Frontal cortex (tissue), 4 donors: ENCODE data around the gene ADAM33. TPM values are rescaled to one million over a fixed set of nuclear protein-coding genes. Genes with fewer than 3 reads are reported as not detected.

Experiments
- DNase-seq, 2 donors: peaks; one replicate each; pipeline ENCODE4 v3.0.0; 2012; ENCODE audit warnings: low spot score in 2 of 2
- FAIRE-seq: peaks from 2 replicates; lab custom pipeline; 2012; peaks lifted over from hg19 to GRCh38; lab: Jason Lieb, UNC
- total RNA-seq: library from RNA; depleted of rRNA; stranded (reverse); fragments of >200 nt; gene quantifications from one replicate; pipeline ENCODE4 v1.2.3, GENCODE V29; 2014
- donor health status: control.
- donor health status: control.
- donor health status: control.

The ADAM33 gene
- total RNA-seq, 1 donor from 2014 or later, result 2.4 TPM

DNA sequence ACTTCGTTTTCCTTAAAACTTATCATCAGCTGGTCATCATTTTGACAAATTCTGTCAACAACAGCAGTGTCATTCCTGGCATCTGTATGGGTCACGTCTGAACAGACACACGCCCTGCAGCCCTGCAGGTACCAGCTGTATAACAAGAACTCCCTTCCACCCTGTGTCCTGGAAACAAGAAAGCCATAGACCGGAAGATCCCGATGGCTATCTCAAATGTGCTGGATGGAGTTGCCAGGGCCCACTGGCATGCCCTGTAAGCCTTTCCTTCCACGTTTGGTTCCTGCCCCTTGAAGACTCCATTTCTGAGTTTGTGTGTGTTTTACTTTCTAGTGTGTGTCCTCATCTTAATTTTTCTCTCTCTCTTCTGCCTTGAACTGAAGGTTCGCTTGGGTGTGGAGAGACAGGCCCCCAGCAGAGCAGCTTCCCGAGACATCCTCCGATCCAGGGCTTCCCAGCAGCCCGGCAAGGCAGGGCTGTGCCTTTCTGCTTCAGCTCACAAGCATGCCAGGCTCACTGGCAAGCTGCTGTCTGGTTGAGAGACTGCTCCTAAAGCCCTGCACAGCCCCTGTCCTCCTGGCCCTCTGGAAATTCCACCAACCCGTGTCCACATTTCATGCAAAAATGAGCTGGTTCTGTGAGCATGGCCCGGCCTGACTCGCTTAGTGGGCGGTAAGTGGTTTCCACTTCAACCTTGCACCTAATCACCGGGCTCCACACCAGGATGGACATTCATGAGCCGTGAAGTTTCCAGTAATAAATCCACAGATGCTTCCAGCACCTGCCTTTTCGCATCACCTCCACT lies 27.3 kb downstream of the ADAM33 start:
- FAIRE-seq (no peak), DNase-seq (no peak)

DNA sequence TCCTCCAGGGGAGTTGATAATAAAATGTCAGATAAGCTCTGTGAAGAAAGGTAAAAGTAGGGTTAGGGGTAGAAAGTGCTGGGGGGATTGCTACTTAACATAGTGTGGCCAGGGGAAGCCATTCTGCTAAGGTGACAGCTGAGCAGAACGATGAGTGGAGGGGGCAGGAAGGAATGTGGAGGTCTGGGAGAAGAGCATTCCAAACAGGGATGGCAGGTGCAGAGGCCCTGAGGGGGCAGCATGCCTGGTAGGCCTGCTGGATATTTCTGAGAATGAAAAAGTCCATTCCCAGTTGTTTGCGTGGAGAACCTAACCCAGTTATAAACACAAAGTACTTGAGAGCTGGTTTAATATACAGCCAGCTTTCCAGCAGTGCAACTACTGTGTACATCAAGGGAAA lies 27.9 kb downstream of the ADAM33 start:
- no peak for FAIRE-seq
- no peak for DNase-seq

DNA sequence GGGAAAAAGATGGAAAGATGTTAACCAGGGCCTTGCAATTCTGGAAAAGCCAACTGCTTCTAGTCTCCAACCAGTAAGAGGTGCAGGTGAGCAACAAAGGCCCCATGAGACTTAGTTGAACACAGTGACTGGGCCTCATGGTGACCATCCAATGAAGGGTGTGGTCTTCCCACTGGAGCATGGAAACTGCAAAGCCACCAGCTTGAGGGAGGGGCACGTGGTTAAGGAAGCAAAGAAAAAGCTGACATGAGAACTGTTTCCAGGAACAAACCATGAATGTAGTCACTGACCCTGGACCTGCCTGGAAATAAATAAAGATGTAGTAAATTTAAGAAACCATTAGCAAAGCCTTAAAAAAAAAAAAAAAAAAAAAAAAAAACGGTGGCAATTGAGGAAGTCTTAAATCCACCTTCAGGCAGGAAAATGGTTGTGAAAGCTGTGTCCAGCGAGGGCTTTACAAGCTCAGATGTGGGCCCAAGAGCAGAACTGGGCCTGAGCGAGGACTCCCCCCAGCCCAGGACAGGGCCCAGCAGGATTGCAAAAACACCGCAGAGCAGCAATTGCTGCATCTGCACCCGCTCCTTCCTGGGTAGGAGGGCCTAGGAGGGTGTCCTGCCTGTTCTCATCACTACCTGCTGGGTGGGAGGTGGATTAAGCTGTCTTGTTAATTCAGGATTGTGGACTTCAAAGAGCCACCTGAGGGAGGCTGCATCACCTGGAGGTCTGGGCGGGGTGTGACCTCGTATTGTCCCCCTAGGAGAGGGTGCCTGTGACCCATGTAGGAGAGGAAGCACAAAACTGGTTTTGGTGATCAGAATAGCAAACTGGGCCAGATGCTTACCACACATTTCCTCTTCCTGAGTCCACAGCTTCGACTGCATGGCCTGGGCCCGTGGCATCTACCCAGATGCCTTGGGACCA lies 28.9 kb downstream of the ADAM33 start:
- DNase-seq (no peak), FAIRE-seq (no peak)

DNA sequence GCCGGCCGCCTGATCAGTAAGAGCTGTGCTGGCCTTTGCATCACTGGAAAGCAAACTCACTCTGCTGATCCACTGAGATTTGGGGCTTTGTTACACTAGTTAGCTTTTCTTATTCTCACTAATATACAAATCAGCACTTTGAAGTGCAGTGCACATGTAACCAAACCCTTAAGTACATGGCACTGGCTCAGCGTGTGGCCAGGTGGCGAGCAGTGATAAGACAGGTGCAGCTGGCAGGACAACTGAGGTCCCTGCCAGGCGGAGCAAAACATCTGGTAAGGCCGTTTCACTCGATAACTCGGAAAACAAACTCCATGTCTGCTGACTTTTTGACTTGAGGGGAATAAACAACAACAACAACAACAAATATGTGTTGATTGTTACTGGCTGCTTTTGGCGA lies 29.6 kb downstream of the ADAM33 start:
- DNase-seq (no peak), FAIRE-seq (no peak)

DNA sequence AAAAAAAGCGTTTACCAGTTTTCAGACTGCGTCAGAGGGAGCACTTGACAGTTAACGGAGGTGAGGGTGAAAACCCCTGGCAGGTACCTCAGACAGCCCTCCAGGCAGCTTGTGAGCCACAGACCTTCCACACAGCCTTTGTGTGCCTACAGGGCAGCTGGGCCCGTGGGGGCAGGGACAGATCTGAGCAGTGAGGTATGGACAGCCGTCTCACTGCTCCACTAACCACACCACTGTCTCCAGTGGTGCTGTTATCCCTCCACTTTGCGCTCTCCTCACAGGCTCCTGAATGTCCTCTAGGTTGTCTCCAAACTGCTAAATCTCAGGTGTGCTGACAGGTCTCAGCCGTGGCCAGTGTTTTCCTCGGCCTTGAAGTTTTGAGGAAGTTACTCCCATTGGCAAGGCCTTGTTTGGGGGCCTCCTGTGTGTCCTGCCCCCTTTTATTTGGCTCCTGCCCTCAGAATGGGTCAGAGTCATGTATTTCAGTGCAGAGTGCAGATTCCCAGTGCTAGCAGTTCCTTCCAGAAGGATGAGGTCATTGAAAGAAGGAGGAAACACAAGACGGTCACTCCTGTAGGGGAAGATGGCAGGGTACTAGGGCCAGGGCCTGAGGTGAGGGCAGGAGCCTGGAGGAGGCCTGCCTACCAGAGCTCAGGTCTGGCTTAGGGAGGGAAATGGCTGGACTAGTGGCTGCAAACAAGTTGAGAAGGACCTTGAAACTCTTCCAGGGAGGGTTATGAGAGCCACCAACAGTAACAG lies 30.4 kb downstream of the ADAM33 start:
- FAIRE-seq (no peak), DNase-seq (no peak)

DNA sequence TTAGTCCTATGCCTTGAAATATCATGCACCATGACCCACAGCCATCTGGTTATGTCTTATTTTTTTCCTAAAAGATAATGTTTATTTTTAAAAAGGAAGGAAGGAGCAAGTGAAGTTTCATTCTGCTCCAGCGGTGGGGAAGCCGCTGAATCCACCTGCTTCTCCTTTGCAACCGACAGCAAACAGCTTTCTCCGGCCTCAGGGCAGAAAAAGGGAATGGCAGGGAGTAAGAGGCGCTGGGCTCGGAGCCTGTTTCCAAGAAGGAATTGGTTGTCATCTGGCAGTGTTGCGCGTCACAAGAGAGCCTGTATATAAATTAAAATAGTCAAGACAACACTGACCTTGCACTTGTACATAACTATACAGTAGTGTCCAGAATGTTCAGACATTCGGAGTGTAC lies 32.9 kb downstream of the ADAM33 start:
- DNase-seq, result no peak
- no peak for FAIRE-seq

GRCh38 chr20:3647473-3647872 lies 34.3 kb downstream of the ADAM33 start:
- DNase-seq, result no peak
- no peak for FAIRE-seq

- DNase-seq (no peak), FAIRE-seq (no peak)
Measured at GRCh38 chr20:3646651-3647050, 35.2 kb downstream of the ADAM33 start.

- FAIRE-seq (no peak), DNase-seq (no peak)
Measured at GRCh38 chr20:3646067-3646440, 35.8 kb downstream of the ADAM33 start.

DNA sequence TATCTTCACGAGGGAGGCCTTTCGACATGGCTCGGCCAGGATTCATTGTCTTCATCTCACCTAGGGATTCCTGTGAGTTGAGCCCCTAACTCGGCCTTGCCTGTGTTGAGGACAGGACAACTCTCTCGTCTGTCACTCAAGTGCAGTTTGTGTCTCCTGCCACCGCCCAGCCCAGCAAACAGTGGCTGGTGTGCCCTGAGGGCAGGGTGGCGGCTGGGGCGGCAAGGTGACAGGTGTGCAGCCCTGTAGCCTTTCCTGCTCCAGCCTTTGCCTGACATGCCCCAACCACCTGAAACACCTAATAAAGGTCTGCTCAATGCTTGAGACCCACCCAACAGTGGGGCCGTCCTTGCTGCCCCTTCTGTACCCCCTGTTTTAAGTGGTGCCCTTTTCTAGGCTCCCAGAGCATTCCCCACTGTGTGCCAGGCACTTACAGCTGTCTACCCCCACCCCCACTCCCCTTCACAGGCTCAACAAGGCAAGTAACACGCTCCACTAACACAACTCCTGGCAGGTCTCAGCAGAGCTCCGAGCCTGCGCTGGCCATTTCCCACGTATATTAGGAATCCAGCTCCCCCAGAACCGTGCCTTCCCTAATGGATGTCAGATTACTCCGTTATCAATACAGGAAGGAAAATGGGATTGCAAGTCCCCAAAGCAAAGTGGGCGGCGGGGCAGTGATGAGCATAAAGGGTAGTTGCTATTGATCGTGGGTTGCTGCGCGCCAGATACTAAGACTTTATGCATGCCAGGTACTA lies 36.3 kb downstream of the ADAM33 start:
- DNase-seq (no peak), FAIRE-seq (no peak)

GRCh38 chr20:3640259-3640658 lies 41.6 kb downstream of the ADAM33 start:
- FAIRE-seq (no peak), DNase-seq (no peak)

DNA sequence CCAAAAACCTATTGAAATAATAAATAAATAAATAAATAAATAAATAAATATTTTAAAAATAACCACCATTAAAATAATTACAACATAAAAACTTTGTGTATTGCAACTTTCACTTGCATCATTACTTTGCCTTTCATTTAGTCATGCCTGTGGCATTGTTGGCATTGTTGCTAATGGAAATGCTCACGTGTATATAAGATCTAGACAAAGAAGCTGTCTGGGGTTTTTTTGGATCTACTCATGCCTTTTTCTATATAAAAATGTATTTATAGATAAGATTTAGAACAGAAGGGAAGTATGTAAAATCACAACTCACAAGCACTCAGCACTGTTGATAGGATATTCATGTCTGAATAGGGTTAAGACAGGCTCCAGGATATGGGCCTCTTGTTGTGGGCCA lies 46.5 kb downstream of the ADAM33 start:
- FAIRE-seq (no peak), DNase-seq (no peak)

GRCh38 chr20:3633913-3634478 lies 47.8 kb downstream of the ADAM33 start:
- DNase-seq (no peak), FAIRE-seq (no peak)

DNA sequence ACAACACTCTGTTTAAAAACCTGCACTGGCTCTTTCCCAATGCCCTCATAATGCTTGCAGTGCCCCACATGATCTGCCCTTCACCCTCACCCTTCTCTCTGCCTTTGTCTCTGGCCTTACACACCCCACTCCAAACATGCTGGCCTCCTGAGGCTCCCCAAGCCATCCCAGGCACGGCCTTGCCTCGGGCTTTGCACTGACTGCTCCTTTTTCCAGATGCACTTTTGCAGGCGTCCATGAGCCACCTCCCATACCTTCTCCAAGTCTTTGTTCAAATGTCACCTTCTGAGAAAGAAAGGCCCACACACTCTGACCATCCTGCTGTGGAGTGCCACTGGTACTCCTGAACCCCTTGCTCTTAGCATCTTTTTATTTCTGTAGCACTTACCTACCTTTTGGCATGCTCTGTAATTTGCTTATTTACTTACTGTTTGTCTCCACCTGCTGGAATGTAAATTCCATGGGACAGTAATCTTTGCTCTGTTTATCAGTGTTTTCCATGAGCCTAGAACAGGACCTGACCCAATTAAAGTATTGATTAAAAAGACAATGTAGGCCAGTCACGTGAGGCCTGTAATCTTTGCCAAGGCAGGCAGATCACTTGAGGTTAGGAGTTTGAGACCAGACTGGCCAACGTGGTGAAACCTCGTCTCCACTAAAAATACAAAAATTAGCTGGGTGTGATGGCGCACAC lies 49.4 kb downstream of the ADAM33 start:
- no peak for FAIRE-seq
- DNase-seq, result no peak

DNA sequence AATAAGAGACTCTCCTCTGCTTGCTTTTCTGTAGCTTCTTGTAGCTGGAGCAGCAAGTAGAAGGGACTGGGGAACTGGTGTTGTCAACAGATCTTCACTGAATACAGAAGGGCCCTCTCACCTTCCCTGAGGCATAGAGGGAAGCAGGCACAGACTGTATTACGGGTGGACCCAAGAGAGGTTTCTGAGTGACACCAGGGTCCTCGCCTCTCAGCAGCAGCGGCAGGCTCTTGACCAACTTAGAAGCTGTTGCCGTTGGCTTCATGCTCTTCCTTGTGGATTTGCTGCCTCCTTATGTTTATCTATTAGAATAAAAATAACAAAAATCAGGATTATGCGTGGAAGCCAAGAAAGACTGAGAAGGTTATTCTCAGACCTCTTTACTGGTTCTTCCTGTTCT lies 50.3 kb downstream of the ADAM33 start:
- DNase-seq (no peak), FAIRE-seq (no peak)

DNA sequence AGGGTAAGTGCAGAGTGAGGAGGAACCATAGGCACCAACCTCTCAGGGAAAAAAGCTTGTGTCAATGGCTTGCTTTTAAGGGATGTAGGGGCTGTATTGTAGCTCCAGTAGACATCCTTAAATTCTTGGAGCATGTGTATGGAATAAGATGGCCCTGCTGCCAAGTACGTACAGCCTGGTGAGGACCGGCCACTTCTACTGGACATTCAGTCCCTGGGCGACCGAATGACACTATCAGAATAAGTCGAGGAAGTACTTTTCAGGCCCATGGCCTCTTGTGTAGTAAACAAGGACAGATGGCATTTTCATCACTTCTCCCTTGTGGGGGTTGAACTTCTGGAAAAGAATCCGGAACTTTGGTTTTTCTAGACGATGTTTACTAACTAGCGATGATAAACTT lies 51.4 kb downstream of the ADAM33 start:
- FAIRE-seq, result no peak
- DNase-seq, result no peak

- DNase-seq (no peak), FAIRE-seq (no peak)
Measured at GRCh38 chr20:3629893-3630292, 51.9 kb downstream of the ADAM33 start.

DNA sequence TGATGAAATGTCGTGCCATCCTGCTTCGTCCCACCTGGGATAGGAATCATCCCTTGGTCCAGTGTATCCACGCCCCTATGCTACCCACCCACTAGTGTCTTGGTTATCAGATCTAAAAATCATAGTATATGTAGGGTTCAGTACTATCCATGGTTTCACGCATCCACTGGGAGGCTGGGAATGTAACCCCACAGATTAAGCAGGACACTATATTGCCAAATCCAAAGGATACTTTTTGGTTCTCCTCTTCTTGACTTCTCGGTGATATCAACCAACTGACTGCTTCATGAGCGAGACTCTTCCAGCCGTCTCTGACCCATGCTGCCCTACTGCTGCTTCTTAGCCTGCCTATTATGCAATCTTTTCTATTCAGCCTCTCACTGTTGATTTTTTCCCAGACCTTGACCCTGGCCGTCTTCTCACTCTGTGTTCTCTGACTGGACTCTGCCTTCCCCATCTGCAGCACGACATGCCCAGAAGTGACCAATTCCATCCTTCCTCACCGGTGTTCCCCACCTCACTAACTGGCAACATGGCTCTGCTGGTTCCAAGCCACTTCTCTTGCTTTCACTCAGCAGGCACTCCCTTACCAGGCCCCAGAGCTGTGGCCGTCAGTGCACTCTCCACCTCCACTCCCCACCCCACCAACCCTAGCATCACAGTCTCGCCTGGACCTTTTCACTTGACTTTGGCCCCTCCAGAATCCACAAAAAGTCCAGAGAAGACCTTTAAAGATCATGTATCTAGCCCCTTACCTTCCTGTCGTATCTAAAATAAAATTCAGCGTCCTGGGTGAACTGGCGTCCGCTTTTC lies 53.1 kb downstream of the ADAM33 start:
- FAIRE-seq (no peak), DNase-seq (no peak)
